Measurements from ENCODE around the gene CTCFL. TPM values are rescaled to one million over a fixed set of nuclear protein-coding genes. Genes with fewer than 3 reads are reported as not detected.

The CTCFL gene
- polyA plus RNA-seq, 1 donor from 2014 or later, result not detected

DNA sequence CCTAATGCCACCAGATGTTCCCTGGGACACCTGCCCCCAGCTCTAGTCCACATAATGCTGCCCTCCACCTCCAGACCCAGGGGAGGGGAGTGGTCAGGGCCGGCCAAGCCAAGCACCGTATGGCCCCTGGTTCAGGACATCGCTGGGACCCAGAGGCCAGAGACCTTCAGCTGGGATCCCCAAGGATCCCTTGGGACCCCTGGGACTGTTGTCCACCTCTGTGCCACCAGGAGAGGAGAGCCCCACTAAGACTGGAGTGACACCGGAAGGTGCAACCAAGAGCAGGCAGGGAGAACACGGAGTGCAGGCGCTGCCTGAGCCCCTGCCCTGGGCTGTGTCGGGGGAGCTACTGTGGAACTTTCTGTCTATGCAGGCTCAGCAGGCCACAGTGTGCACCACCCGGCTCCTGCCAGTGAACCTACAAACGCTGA is 43.6 kb downstream of the CTCFL start:
- no peaks in the 10 kb centered on the region for H3K9me2 ChIP-seq (ENCODE audit: insufficient read depth, low read length)
- no peaks in the 10 kb centered on the region for H4K20me1 ChIP-seq (ENCODE audit: insufficient read depth)
- H2AFZ ChIP-seq (ENCODE audit: low read depth, low read length), result no peak overlapping the region
- no peaks in the 10 kb centered on the region for H3F3A ChIP-seq (ENCODE audit: insufficient read depth, low read length, poor library complexity, severe bottlenecking)
- TF ChIP-seq, protein P1, sequence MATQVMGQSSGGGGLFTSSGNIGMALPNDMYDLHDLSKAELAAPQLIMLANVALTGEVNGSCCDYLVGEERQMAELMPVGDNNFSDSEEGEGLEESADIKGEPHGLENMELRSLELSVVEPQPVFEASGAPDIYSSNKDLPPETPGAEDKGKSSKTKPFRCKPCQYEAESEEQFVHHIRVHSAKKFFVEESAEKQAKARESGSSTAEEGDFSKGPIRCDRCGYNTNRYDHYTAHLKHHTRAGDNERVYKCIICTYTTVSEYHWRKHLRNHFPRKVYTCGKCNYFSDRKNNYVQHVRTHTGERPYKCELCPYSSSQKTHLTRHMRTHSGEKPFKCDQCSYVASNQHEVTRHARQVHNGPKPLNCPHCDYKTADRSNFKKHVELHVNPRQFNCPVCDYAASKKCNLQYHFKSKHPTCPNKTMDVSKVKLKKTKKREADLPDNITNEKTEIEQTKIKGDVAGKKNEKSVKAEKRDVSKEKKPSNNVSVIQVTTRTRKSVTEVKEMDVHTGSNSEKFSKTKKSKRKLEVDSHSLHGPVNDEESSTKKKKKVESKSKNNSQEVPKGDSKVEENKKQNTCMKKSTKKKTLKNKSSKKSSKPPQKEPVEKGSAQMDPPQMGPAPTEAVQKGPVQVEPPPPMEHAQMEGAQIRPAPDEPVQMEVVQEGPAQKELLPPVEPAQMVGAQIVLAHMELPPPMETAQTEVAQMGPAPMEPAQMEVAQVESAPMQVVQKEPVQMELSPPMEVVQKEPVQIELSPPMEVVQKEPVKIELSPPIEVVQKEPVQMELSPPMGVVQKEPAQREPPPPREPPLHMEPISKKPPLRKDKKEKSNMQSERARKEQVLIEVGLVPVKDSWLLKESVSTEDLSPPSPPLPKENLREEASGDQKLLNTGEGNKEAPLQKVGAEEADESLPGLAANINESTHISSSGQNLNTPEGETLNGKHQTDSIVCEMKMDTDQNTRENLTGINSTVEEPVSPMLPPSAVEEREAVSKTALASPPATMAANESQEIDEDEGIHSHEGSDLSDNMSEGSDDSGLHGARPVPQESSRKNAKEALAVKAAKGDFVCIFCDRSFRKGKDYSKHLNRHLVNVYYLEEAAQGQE (IDR thresholded peaks at IDR 0.05; ENCODE audit: borderline replicate concordance), result no peak
- TF ChIP-seq POLR2AphosphoS5 (IDR thresholded peaks at IDR 0.05) (no peak), SMC3 (conservative IDR thresholded peaks at IDR 0.05; ENCODE audit: poor library complexity) (no peak), EP300 (conservative IDR thresholded peaks at IDR 0.05; ENCODE audit: poor library complexity, severe bottlenecking) (no peak), RAD21 (conservative IDR thresholded peaks at IDR 0.05) (no peak), EZH2 (IDR thresholded peaks at IDR 0.05; ENCODE audit: borderline replicate concordance, insufficient read depth, low read length, poor library complexity, severe bottlenecking) (no peak), TAF1 (IDR thresholded peaks at IDR 0.05; ENCODE audit: low read depth) (no peak), MXI1 (conservative IDR thresholded peaks at IDR 0.05; ENCODE audit: poor library complexity, severe bottlenecking) (no peak)
- TF ChIP-seq, protein P2, sequence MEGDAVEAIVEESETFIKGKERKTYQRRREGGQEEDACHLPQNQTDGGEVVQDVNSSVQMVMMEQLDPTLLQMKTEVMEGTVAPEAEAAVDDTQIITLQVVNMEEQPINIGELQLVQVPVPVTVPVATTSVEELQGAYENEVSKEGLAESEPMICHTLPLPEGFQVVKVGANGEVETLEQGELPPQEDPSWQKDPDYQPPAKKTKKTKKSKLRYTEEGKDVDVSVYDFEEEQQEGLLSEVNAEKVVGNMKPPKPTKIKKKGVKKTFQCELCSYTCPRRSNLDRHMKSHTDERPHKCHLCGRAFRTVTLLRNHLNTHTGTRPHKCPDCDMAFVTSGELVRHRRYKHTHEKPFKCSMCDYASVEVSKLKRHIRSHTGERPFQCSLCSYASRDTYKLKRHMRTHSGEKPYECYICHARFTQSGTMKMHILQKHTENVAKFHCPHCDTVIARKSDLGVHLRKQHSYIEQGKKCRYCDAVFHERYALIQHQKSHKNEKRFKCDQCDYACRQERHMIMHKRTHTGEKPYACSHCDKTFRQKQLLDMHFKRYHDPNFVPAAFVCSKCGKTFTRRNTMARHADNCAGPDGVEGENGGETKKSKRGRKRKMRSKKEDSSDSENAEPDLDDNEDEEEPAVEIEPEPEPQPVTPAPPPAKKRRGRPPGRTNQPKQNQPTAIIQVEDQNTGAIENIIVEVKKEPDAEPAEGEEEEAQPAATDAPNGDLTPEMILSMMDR (IDR thresholded peaks at IDR 0.05; ENCODE audit: poor library complexity, severe bottlenecking), result no peak
- H3K4me3 ChIP-seq (ENCODE audit: low read length), result no peak overlapping the region
- no peak overlapping the region for H3K4me2 ChIP-seq (ENCODE audit: low read length)
- H3K9me3 ChIP-seq (ENCODE audit: low read length), result no peaks in the 10 kb centered on the region
- no peaks in the 10 kb centered on the region for H3K27me3 ChIP-seq (ENCODE audit: insufficient read depth, low read depth, low read length)
- no peak overlapping the region for H3K9ac ChIP-seq (ENCODE audit: low read length)
- no peaks in the 10 kb centered on the region for H3K79me2 ChIP-seq (replicated peaks; ENCODE audit: insufficient read depth, low read length)
- H3K27ac ChIP-seq (ENCODE audit: low read length), result no peak overlapping the region
- no peaks in the 10 kb centered on the region for H3K36me3 ChIP-seq (ENCODE audit: insufficient read depth, low read length)

DNA sequence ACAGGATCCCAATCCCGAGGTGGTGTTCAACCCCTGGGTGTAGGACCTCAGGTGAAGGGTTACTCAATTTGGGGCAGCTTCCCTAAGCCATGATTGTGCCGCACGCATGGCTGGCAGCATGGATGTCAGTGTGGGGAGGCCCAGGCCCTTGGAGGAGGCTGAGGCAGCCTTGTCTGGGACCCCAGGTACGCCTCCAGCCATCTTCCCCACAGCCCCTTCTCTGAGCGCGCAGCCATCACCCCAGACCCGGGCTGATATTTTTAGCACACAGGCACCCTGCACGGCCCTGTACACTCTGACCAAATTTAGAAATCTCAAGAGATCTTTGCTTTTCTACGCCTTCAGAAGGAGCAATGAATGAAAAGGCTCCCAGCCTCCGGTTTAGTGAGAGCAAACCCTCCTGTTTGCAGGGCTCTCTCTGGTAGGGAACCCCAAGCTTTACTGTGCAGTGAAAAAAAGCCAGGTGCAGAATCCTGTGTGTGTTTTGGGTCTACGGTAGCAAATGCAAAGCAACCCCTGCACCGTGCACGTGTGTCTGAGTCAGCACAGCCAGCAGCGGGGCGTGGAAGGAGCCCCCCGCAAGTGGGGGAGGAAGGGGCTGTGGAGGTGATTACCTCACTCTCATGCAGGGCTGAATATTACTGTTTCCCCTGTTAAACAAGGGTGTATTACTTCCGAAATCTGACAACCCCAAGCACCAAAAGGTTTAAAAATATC is 44.3 kb downstream of the CTCFL start:
- Histone ChIP-seq H3K27ac (ENCODE audit: low read length) (no peak overlapping the region), H3K4me3 (ENCODE audit: low read length) (no peak overlapping the region), H4K20me1 (ENCODE audit: insufficient read depth) (no peaks in the 10 kb centered on the region), H3F3A (ENCODE audit: insufficient read depth, low read length, poor library complexity, severe bottlenecking) (no peaks in the 10 kb centered on the region), H3K4me2 (ENCODE audit: low read length) (no peak overlapping the region), H3K9ac (ENCODE audit: low read length) (no peak overlapping the region), H3K36me3 (ENCODE audit: insufficient read depth, low read length) (no peaks in the 10 kb centered on the region), H3K9me3 (ENCODE audit: low read length) (no peaks in the 10 kb centered on the region), H3K79me2 (replicated peaks; ENCODE audit: insufficient read depth, low read length) (no peaks in the 10 kb centered on the region), H2AFZ (ENCODE audit: low read depth, low read length) (no peak overlapping the region), H3K27me3 (ENCODE audit: insufficient read depth, low read depth, low read length) (no peaks in the 10 kb centered on the region), H3K9me2 (ENCODE audit: insufficient read depth, low read length) (no peaks in the 10 kb centered on the region)
- TF ChIP-seq, protein P2 (IDR thresholded peaks at IDR 0.05; ENCODE audit: poor library complexity, severe bottlenecking), result no peak
- TF ChIP-seq EP300 (conservative IDR thresholded peaks at IDR 0.05; ENCODE audit: poor library complexity, severe bottlenecking) (no peak), SMC3 (conservative IDR thresholded peaks at IDR 0.05; ENCODE audit: poor library complexity) (no peak), MXI1 (conservative IDR thresholded peaks at IDR 0.05; ENCODE audit: poor library complexity, severe bottlenecking) (no peak)

All from neural cell (in vitro differentiated cells).